Pancreas (tissue), 10 donors: ENCODE results near the gene DAGLB. TPM values are rescaled to one million over a fixed set of nuclear protein-coding genes. Genes with fewer than 3 reads are reported as not detected.

Experiments used
- ATAC-seq, 4 donors: fragments of 200-7000 bp; cut with Tn5 transposase; one replicate each; pipeline versions ENCODE4 v1.8.0 to v1.9.1; 2020; ENCODE audit warnings: mild to moderate bottlenecking in 4 of 4, moderate library complexity in 4 of 4
- DNase-seq, 6 donors: peaks; one replicate each; pipeline ENCODE4 v3.0.0-alpha.2; 2020
- FAIRE-seq: peaks from 2 replicates; lab custom pipeline; 2012; peaks lifted over from hg19 to GRCh38; lab: Jason Lieb, UNC
- H3K27ac ChIP-seq, 4 donors: fragments of 200-600 bp; sonication (generic); 1 replicate in 3 of 4; 2 replicates in 1 of 4; pipeline versions ENCODE4 v1.5.0 to v1.8.0; 2020
- H3K27me3 ChIP-seq, 4 donors: fragments of 200-600 bp; one replicate each; pipeline ENCODE4 v1.8.0; 2021
- H3K36me3 ChIP-seq, 3 donors: fragments of 200-600 bp; sonication (generic) in 1 of 3; one replicate each; pipeline versions ENCODE4 v1.5.0 to v1.8.0; 2020 to 2021
- H3K4me1 ChIP-seq, 3 donors: fragments of 200-600 bp; one replicate each; pipeline ENCODE4 v1.8.0; 2021
- H3K4me3 ChIP-seq, 4 donors: fragments of 200-600 bp; sonication (generic) in 2 of 4; one replicate each; pipeline versions ENCODE4 v1.5.0 to v1.8.0; 2020 to 2021
- H3K9me3 ChIP-seq, 4 donors: fragments of 200-600 bp; one replicate each; pipeline ENCODE4 v1.8.0; 2021
- WGBS, 2 donors: extraction: QIAGEN DNeasy Blood & Tissue Kit; methylation state at CpG; one replicate each; pipeline ENCODE4 v1.1.7; 2013; 5-methylcytosine and 5-hydroxymethylcytosine counted together
- intact Hi-C, 3 donors: fragments of 100-400 bp; cut with DNase I; formaldehyde crosslinking; loops; one replicate each; pipeline versions ENCODE4 v1.11.1 to v1.14.2; 2022
- polyA plus RNA-seq, 2 donors: library from polyadenylated mRNA; stranded (reverse); fragments of 200-250 nt; gene quantifications; one replicate each; pipeline ENCODE4 v1.2.3, GENCODE V29; 2013
- total RNA-seq, 6 donors: library from RNA; stranded (reverse); fragmentation: NEBNext Ultra II Directional in 4 of 6; extraction: Animal tissue kit (Norgen Biotek cat#: 25700) in 4 of 6; gene quantifications; one replicate each; pipeline versions ENCODE4 v1.2.1 to v1.2.4, GENCODE V29; 2021 to 2023
- TF ChIP-seq, protein P1 (sequence below), 4 donors: fragments of 200-600 bp; sonication (generic) in 3 of 4; IDR thresholded peaks; one replicate each; pipeline versions ENCODE4 v1.5.0 to v1.8.0; 2021; ENCODE audit warnings: antibody characterized with exemption in 4 of 4
- donor health status: healthy with polysubstance abuse.
- donor health status: DM: no; HTN: no; CAD: no; lungs with moderate emphysema.
- donor health status: DM: no; HTN: no; CAD: no.
- donor health status: control.
- donor health status: control.
- donor health status: Bipolar disorder and iron deficiency.
- donor health status: DM: yes; HTN: yes; CAD: no.
- donor health status: DM: no; HTN: no; CAD: no.
- donor health status: DM: no; HTN: no; CAD: no.
- donor health status: DM: yes; HTN: yes; CAD: no.

Gene DAGLB
- total and polyA plus RNA-seq, 8 donors, result 7.8 to 16.7 (median 10.1) TPM

DNA sequence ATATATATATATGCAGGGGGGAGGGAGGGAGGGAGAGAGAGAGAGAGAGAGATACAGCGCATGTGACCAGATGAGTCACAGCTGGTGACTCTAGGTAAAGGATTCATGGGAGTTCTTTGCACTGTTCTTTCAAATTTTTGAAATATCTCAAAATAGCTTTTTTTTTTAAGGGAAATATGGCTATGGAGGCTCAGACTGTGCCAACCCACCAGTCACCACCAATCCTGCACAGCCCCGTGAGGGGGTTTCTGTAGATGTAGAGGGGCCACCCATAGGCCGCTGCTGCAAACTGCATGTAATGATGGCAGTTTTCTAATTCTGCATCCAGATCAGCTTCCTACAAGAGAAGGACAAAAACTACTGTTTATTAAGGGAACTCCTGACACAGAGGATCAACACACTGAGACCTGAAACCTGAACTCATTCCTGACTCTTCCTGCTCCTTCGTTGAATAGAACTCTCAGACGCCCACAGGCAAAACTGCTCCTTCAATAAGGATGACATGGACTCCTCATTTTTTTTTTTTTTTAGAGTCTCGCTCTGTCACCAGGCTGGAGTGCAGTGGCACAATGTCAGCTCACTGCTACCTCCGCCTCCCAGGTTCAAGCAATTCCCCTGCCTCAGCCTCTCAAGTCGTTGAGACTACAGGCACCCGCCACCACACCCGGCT lies 17.3 kb downstream of the DAGLB start:
- no peak overlapping the region for H3K27ac ChIP-seq
- H3K36me3 ChIP-seq, result peaks cover 0 to 8% (median 0%) of the 10 kb centered on the region in 3 donors
- peaks cover 0 to 3% (median 0%) of the 10 kb centered on the region in 3 donors for H3K4me1 ChIP-seq
- FAIRE-seq (no peak), DNase-seq (no peak), ATAC-seq (no peak)
- no peaks in the 10 kb centered on the region for H3K27me3 ChIP-seq
- no peak overlapping the region for H3K4me3 ChIP-seq
- TF ChIP-seq, protein P1, sequence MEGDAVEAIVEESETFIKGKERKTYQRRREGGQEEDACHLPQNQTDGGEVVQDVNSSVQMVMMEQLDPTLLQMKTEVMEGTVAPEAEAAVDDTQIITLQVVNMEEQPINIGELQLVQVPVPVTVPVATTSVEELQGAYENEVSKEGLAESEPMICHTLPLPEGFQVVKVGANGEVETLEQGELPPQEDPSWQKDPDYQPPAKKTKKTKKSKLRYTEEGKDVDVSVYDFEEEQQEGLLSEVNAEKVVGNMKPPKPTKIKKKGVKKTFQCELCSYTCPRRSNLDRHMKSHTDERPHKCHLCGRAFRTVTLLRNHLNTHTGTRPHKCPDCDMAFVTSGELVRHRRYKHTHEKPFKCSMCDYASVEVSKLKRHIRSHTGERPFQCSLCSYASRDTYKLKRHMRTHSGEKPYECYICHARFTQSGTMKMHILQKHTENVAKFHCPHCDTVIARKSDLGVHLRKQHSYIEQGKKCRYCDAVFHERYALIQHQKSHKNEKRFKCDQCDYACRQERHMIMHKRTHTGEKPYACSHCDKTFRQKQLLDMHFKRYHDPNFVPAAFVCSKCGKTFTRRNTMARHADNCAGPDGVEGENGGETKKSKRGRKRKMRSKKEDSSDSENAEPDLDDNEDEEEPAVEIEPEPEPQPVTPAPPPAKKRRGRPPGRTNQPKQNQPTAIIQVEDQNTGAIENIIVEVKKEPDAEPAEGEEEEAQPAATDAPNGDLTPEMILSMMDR (IDR thresholded peaks at IDR 0.05), result no peak
- H3K9me3 ChIP-seq, result no peaks in the 10 kb centered on the region
- intact Hi-C loops, result no loop called here
- 92 to 93% methylated on average over 10 of the region's 10 CpGs for WGBS, 2 donors

GRCh38 chr7:6425948-6426347 lies 21.8 kb downstream of the DAGLB start:
- no peak overlapping the region for H3K4me3 ChIP-seq
- intact Hi-C loops, result no loop called here
- peaks cover 0 to 9% (median 0%) of the 10 kb centered on the region in 3 donors for H3K36me3 ChIP-seq
- H3K9me3 ChIP-seq, result no peaks in the 10 kb centered on the region
- FAIRE-seq (no peak), DNase-seq (no peak), ATAC-seq (no peak)
- 93 to 96% methylated on average over 15 of the region's 15 CpGs for WGBS, 2 donors
- no peaks in the 10 kb centered on the region for H3K4me1 ChIP-seq
- TF ChIP-seq, protein P1 (IDR thresholded peaks at IDR 0.05), result no peak
- H3K27me3 ChIP-seq, result no peaks in the 10 kb centered on the region
- H3K27ac ChIP-seq, result no peak overlapping the region

DNA sequence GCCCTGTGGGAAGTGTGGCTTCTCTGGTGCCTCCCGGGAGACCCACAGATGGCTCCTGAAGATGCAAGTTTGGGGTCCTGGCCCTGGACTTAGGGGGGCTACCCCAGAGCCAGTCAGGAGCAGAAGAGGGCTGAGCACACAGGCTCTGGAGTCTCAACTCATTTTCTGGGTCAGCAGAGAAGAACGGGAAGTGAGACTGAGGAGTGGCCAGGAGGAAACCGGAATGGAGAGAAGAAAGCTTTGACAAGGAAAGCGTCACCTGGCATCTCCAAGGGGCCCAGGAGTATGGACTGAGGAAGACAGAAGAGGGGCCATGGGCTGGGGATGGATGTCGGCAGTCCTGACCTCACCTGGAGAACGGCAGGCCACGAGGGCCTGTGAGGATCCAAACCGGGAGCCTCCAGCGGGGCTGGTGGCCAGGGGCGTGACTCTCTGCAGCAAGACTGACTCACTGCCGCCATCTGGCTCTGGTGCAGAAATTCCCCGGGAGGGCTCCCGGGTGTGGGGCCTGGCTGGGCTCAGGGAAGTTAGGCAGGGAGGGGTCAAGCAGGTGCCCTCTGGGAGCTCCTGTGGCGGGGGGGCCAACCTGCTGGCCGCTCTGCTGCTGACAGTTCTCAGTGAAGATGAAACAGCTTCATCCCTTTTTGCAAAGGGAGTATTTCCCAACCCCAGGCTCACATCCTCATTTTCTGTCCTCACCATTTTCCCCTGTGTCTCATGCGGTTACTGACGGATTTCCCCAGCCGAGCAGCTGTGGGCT lies 23.6 kb downstream of the DAGLB start:
- intact Hi-C loops, result no loop called here
- 81 to 90% methylated on average over 15 to 18 of the region's 18 CpGs for WGBS, 2 donors
- FAIRE-seq, result no peak
- peak overlapping the region in 2 of 4 donors; percentile 33 to 42 for H3K27ac ChIP-seq
- no peaks in the 10 kb centered on the region for H3K4me1 ChIP-seq
- DNase-seq, result peak in 1 of 6 donors; percentile 41
- no peaks in the 10 kb centered on the region for H3K27me3 ChIP-seq
- no peaks in the 10 kb centered on the region for H3K9me3 ChIP-seq
- TF ChIP-seq, protein P1 (IDR thresholded peaks at IDR 0.05), result no peak
- no peak overlapping the region for H3K4me3 ChIP-seq
- ATAC-seq, result peak in 3 of 4 donors; percentile 58 to 70 (median 70)
- H3K36me3 ChIP-seq, result peaks cover 0 to 9% (median 0%) of the 10 kb centered on the region in 3 donors

DNA sequence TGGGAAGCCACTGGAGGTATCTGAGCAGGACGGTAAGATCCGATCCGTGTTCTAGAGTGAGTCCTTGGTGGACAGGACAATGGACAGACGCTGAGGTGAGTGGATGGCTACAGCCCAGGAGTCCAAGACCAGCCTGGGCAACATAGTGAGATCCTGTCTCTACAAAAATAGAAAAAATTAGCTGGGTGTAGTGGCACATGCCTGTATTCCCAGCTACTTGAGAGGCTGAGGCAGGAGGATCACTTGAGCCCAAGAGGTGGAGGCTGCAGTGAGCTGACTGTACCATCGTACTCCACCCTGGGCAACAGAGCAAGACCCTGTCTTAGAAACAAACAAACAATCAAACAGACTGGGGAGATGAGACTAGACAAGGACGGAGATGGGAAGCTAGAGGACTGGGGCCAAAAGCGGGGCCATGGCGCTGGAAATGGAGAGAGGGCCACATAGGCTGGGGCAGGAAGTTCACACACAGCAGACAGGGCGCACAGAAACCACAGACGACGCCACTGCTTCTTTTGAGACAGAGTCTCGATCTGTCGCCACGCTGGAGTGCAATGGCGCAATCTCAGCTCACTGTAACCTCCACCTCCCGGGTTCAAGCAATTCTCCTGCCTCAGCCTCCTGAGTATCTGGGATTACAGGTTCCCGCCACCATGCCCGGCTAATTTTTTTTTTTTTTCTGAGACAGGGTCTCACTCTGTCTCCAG lies 24.7 kb downstream of the DAGLB start:
- H3K9me3 ChIP-seq, result no peaks in the 10 kb centered on the region
- peaks cover 0 to 9% (median 0%) of the 10 kb centered on the region in 3 donors for H3K36me3 ChIP-seq
- FAIRE-seq, result no peak
- H3K4me3 ChIP-seq, result no peak overlapping the region
- peak in 1 of 6 donors; percentile 33 for DNase-seq
- TF ChIP-seq, protein P1 (IDR thresholded peaks at IDR 0.05), result no peak
- ATAC-seq, result peak in 1 of 4 donors; percentile 62
- peak overlapping the region in 1 of 4 donors; percentile 11 for H3K27ac ChIP-seq
- no peaks in the 10 kb centered on the region for H3K4me1 ChIP-seq
- H3K27me3 ChIP-seq, result no peaks in the 10 kb centered on the region
- intact Hi-C loops, result no loop called here
- WGBS, 2 donors, result 87 to 89% methylated on average over 18 of the region's 18 CpGs
